Measurements from ENCODE around the gene HOXA1.

Gene HOXA1

DNA sequence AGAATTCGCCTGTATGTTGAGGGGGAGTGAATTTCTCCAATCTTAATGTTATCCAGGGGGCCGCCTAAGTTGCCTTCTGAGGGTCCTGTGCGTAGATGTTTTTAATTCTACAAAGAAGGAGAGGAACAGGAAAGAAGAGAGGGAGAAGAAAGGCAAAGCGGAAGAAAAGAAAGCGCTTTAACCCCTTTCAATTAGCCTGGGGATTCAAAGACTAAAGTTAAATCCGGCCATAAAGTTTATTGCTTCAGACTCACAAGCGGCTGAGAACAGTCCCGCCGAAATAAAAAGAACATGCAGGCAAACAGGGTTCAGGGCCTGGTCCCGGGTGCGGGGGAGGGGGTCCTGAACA is 43.2 kb upstream of the HOXA1 start:
- DNase-seq (ENCODE audit: low read depth) = no peak
- H3K4me3 ChIP-seq (ENCODE audit: control insufficient read depth, low read depth, low read length) = no peak overlapping the region
- TF ChIP-seq, protein P1, sequence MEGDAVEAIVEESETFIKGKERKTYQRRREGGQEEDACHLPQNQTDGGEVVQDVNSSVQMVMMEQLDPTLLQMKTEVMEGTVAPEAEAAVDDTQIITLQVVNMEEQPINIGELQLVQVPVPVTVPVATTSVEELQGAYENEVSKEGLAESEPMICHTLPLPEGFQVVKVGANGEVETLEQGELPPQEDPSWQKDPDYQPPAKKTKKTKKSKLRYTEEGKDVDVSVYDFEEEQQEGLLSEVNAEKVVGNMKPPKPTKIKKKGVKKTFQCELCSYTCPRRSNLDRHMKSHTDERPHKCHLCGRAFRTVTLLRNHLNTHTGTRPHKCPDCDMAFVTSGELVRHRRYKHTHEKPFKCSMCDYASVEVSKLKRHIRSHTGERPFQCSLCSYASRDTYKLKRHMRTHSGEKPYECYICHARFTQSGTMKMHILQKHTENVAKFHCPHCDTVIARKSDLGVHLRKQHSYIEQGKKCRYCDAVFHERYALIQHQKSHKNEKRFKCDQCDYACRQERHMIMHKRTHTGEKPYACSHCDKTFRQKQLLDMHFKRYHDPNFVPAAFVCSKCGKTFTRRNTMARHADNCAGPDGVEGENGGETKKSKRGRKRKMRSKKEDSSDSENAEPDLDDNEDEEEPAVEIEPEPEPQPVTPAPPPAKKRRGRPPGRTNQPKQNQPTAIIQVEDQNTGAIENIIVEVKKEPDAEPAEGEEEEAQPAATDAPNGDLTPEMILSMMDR (IDR thresholded peaks at IDR 0.05; ENCODE audit: control insufficient read depth, insufficient read depth, low read depth, low read length, missing control alignments) = no peak

DNA sequence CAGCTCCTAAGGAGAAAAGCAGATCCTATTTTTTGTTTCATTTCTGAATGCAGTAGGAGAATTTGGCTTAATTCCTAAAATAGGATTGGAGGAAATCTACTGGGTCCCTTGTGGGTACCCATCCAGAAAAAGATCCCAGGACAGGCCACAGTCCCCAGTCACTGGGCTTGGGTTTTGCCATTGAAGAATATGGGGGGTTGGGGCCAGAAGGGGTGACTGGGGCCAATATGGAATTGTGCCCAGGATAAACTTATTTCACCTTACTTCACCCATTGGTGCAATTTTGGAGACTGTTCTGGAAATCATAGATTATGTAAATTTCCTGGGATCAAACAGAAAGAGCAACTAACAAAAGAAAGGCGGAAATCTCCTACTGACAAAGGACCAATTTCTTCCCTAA is 42.7 kb upstream of the HOXA1 start:
- TF ChIP-seq, protein P1 (IDR thresholded peaks at IDR 0.05; ENCODE audit: control insufficient read depth, insufficient read depth, low read depth, low read length, missing control alignments) = no peak
- no peak overlapping the region for H3K4me3 ChIP-seq (ENCODE audit: control insufficient read depth, low read depth, low read length)
- no peak for DNase-seq (ENCODE audit: low read depth)

DNA sequence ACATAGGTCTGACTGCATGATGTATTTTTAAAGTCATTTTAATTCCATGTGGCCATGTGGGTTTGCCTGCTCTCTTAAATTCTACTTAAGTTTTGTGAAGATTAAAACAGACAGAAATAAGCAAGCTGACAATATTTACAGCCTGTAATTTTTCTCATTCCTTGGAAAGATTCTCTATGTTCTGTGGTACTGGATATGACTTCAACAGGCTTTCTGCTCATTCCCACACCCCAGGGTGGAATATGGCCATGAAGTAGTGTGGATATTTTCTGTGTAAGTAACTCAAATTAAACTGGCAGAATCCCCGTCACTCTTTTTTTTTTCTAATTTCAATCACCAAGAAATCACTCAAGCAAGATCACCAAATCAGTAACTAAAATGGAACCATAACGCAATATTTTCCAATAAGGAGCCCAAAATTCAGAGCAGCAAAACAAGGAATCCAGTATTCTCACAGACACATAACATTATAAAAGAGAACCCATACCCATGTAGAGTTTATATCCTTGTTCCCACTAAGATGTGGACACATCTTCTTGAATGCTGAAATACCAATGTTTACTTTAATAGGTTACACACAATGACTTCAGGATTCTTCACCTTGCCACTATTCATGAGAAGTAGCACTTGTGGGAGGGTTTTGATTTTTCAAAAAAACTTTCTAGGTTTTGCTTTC is 42.0 kb upstream of the HOXA1 start:
- no peak for DNase-seq (ENCODE audit: low read depth)
- TF ChIP-seq, protein P1 (IDR thresholded peaks at IDR 0.05; ENCODE audit: control insufficient read depth, insufficient read depth, low read depth, low read length, missing control alignments) = no peak
- H3K4me3 ChIP-seq (ENCODE audit: control insufficient read depth, low read depth, low read length) = no peak overlapping the region

DNA sequence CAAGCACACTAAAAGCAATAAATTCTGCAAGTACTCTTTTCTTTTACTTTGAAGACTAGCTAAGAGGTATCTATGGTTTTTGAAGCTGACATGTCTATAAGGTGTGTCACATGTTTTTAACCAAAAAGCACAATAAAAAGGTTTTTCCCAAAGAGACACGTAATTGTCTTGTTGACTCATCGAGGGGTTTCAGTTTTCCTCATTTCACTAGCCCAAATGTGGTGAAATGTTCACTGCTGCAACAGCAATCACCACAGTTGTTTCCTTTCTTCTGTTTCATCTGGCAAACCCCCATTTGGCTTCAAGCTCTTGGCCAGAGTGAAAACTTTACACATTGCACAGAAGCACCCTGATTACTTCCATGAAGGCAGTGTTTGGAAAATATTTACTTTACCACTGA is 38.6 kb upstream of the HOXA1 start:
- DNase-seq (ENCODE audit: low read depth) = peak; percentile 87
- no peak overlapping the region for H3K4me3 ChIP-seq (ENCODE audit: control insufficient read depth, low read depth, low read length)
- TF ChIP-seq, protein P1 (IDR thresholded peaks at IDR 0.05; ENCODE audit: control insufficient read depth, insufficient read depth, low read depth, low read length, missing control alignments) = no peak

DNA sequence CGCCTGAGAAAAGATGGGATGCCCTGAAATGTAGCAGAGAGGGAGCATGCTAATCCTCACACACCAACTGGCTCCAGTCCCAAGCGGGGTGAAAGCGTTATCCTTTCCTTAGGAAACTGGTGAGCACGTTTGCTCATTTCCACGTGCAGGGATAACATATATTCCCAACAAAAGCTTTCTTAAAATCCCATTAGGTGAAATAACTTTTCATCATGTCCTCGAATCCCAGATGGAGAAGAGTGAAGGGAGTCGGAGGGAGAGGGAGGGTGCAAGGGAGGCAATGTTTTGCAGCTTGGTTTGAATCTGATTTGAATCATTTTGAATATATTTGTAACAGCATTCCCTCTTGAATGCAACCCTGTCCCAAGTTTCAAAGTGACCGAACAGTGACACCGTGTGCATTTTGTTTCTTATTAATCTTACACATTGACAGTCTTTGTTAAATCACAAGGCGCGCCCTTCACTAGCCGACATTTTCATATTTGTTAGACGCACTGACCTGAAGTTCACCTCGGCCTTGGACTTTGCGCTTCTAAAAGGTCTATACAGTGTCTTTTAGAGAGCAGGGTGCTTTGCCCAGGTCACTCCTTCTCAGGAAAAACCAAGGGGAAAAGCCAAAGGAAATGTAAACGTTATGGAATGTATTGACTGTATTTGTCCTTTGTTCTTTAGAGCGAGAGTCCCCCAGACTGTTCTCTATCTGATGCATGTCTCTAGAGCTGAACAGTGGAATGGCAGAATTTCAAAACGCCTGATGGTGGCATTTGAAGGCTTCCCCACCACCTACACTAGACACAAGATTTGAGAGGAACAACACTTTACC is 37.8 kb upstream of the HOXA1 start:
- no peak overlapping the region for H3K4me3 ChIP-seq (ENCODE audit: control insufficient read depth, low read depth, low read length)
- no peak for DNase-seq (ENCODE audit: low read depth)
- TF ChIP-seq, protein P1 (IDR thresholded peaks at IDR 0.05; ENCODE audit: control insufficient read depth, insufficient read depth, low read depth, low read length, missing control alignments) = no peak

DNA sequence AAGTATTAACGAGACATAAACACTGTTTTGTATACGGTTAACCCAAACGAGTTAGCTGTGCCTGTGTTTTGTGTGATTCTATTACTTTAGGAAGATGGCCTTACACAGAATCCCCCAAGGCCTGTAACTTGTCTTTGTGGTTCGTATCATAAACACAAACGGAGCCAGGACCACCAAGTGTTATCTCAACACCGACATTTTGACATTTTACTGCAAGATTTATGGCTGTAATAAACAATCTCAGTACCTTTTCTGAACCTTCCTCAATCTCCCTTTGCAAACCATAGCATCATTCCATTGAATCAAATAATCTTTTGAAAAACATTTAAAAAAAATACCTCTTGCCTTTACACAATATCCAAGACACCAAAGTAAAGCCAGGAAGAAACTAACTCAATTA is 37.2 kb upstream of the HOXA1 start:
- H3K4me3 ChIP-seq (ENCODE audit: control insufficient read depth, low read depth, low read length) = no peak overlapping the region
- TF ChIP-seq, protein P1 (IDR thresholded peaks at IDR 0.05; ENCODE audit: control insufficient read depth, insufficient read depth, low read depth, low read length, missing control alignments) = no peak
- no peak for DNase-seq (ENCODE audit: low read depth)

All from AG09309 (cell line).